OCI-LY7 (cell line): ENCODE measurements around the gene GSE1. TPM values are rescaled to one million over a fixed set of nuclear protein-coding genes. Genes with fewer than 3 reads are reported as not detected.

Experiments used
- BruUV-seq: library from RNA; stranded (reverse); fragments of 400-500 nt; replicated peaks from 2 replicates; lab custom pipeline; 2021; lab: Mats Ljungman, UMichigan
- CTCF ChIA-PET: fragments of 300-600 bp; sonication (Branson Sonifier 250); formaldehyde crosslinking; loops from one replicate; lab custom pipeline; 2022; ENCODE audit warnings: antibody characterized with exemption; ENCODE audit not compliant: unreplicated experiment; lab: Charles Lee
- POLR2A ChIA-PET: fragments of 300-600 bp; sonication (Branson Sonifier 250); formaldehyde crosslinking; loops from one replicate; lab custom pipeline; 2022; ENCODE audit warnings: antibody characterized with exemption; lab: Charles Lee
- DNase-seq: peaks from one replicate; pipeline ENCODE4 v3.0.0-alpha.2; 2015; ENCODE audit warnings: low spot score
- H2AFZ ChIP-seq: fragments of 200-600 bp; sonication (generic), shearing (Covaris generic); 2 replicates; pipeline ENCODE4 v1.6.1; 2014; ENCODE audit warnings: mild to moderate bottlenecking, antibody characterized with exemption, low read length, moderate library complexity
- H3K27ac ChIP-seq: fragments of 200-600 bp; sonication (generic); 2 replicates; pipeline ENCODE4 v1.5.1; 2014; ENCODE audit warnings: mixed run types, low read depth, mild to moderate bottlenecking, moderate library complexity, low read length, inconsistent platforms; ENCODE audit not compliant: poor library complexity, severe bottlenecking
- H3K36me3 ChIP-seq: fragments of 200-600 bp; sonication (generic); 2 replicates; pipeline ENCODE4 v1.6.1; 2014; ENCODE audit warnings: mild to moderate bottlenecking, antibody characterized with exemption, low read length, moderate library complexity, mixed read lengths; ENCODE audit not compliant: insufficient read depth
- H3K4me1 ChIP-seq: fragments of 200-600 bp; sonication (generic); 2 replicates; pipeline ENCODE4 v1.5.1; 2014; ENCODE audit warnings: mild to moderate bottlenecking, low read length; ENCODE audit not compliant: insufficient read depth, poor library complexity, severe bottlenecking
- H3K4me2 ChIP-seq: fragments of 200-600 bp; sonication (generic); 2 replicates; pipeline ENCODE4 v1.6.1; 2014; ENCODE audit warnings: mild to moderate bottlenecking, low read length
- H3K4me3 ChIP-seq: fragments of 200-600 bp; sonication (generic); 2 replicates; pipeline ENCODE4 v1.5.1; 2014; ENCODE audit warnings: mild to moderate bottlenecking, low read depth, low read length; ENCODE audit not compliant: poor library complexity, severe bottlenecking
- H3K79me2 ChIP-seq: fragments of 200-600 bp; sonication (generic); 2 replicates; pipeline ENCODE4 v1.6.1; 2016; ENCODE audit warnings: low read depth, mild to moderate bottlenecking, low read length, moderate library complexity, mixed read lengths; ENCODE audit not compliant: insufficient read depth
- H3K9me2 ChIP-seq: fragments of 200-600 bp; sonication (generic); 2 replicates; pipeline ENCODE4 v1.6.1; 2016; ENCODE audit warnings: mild to moderate bottlenecking, low read length, mixed read lengths; ENCODE audit not compliant: insufficient read depth
- H3K9me3 ChIP-seq: fragments of 200-600 bp; sonication (generic); 2 replicates; pipeline ENCODE4 v1.6.1; 2014; ENCODE audit warnings: mild to moderate bottlenecking, mixed run types, low read length, mixed read lengths
- H4K20me1 ChIP-seq: fragments of 200-600 bp; sonication (generic); 2 replicates; pipeline ENCODE4 v1.6.1; 2014; ENCODE audit warnings: mild to moderate bottlenecking, antibody characterized with exemption, low read length, moderate library complexity, mixed read lengths; ENCODE audit not compliant: insufficient read depth
- CTCF ChIP-seq: fragments of 200-600 bp; sonication (generic); conservative IDR thresholded peaks from 2 replicates; pipeline ENCODE4 v1.5.1; 2014; ENCODE audit warnings: mild to moderate bottlenecking, antibody characterized with exemption, low read length, moderate library complexity, mixed read lengths
- EZH2phosphoT487 ChIP-seq: fragments of 200-600 bp; sonication (generic); IDR thresholded peaks from 2 replicates; pipeline ENCODE4 v1.6.1; 2018; ENCODE audit warnings: low read depth, borderline replicate concordance, mild to moderate bottlenecking, mixed run types, antibody characterized with exemption, low read length, moderate library complexity, mixed read lengths
- intact Hi-C: fragments of 100-400 bp; cut with micrococcal nuclease; formaldehyde crosslinking; loops from one replicate; pipeline ENCODE4 v1.10.0; 2022; ENCODE audit not compliant: unreplicated experiment
- total RNA-seq, 2 experiments: library from RNA; depleted of rRNA in 1 of 2; stranded (reverse); fragments of >200 nt in 1 of 2; shearing (Covaris generic) in 1 of 2; gene quantifications; 2 replicates each; pipeline ENCODE4 v1.2.3, GENCODE V29; 2014 to 2022

GSE1 gene
- total RNA-seq, 2 experiments from 2014 or later, result 30.9 to 66.6 TPM

GRCh38 chr16:85609539-85609938 is 3.6 kb upstream of the GSE1 start:
- ChIA-PET POLR2A (interaction anchor here (1.3 kb wide), 1 partner anchor 46 kb away, joined by 3 read pairs; no protein-coding TSS in a partner anchor), CTCF (interaction anchor here (0.6 to 1.8 kb wide), 7 partner anchors 32 to 909 kb away, joined by 3 to 12 read pairs (median 4); no protein-coding TSS in a partner anchor)
- no peak overlapping the region for H3K27ac ChIP-seq
- no peak for DNase-seq
- BruUV-seq, result no TSS peak
- H3K4me3 ChIP-seq, result no peak overlapping the region
- H3K79me2 ChIP-seq, result peaks cover 5% of the 10 kb centered on the region; the same call in 1 of the 2 replicates
- H3K4me2 ChIP-seq, result peak overlapping the region; percentile 96
- H3K9me2 ChIP-seq, result no peaks in the 10 kb centered on the region
- H4K20me1 ChIP-seq, result no peaks in the 10 kb centered on the region
- H3K4me1 ChIP-seq, result peaks cover 64% of the 10 kb centered on the region
- no peaks in the 10 kb centered on the region for H3K36me3 ChIP-seq
- intact Hi-C loops, result no loop called here
- no peak overlapping the region for H2AFZ ChIP-seq
- TF ChIP-seq EZH2phosphoT487 (no peak), CTCF (no peak)
- no peaks in the 10 kb centered on the region for H3K9me3 ChIP-seq

GRCh38 chr16:85610059-85610445 is 3.1 kb upstream of the GSE1 start:
- DNase-seq, result no peak
- Histone ChIP-seq H3K9me3 (no peaks in the 10 kb centered on the region), H3K36me3 (no peaks in the 10 kb centered on the region), H3K79me2 (peaks cover 10% of the 10 kb centered on the region; the same call in 1 of the 2 replicates), H2AFZ (0 out of 2 replicates have a peak overlapping the region, but pooled peaks have one; percentile 17), H3K4me1 (peaks cover 69% of the 10 kb centered on the region), H3K27ac (no peak overlapping the region), H4K20me1 (no peaks in the 10 kb centered on the region), H3K9me2 (no peaks in the 10 kb centered on the region), H3K4me3 (peak overlapping the region; percentile 6), H3K4me2 (peak overlapping the region; percentile 96)
- intact Hi-C loops, result loop anchor here (1.0 to 5.0 kb wide), 6 partner anchors 38 to 163 kb away; no protein-coding TSS in a partner anchor
- ChIA-PET CTCF (interaction anchor here (0.6 to 1.8 kb wide), 6 partner anchors 78 to 163 kb away, joined by 3 to 12 read pairs (median 5); no protein-coding TSS in a partner anchor), POLR2A (interaction anchor here (1.3 kb wide), 2 partner anchors 47 to 162 kb away, joined by 3 to 5 read pairs; no protein-coding TSS in a partner anchor)
- no peak for TF ChIP-seq EZH2phosphoT487
- no peak for TF ChIP-seq CTCF
- no TSS peak for BruUV-seq
